ENCODE measurements around the gene IGDCC3.

Gene IGDCC3

GRCh38 chr15:65343374-65343981 lies 34.3 kb downstream of the IGDCC3 start:
- DNase-seq (ENCODE audit: low spot score), result no peak

GRCh38 chr15:65342493-65342892 lies 35.3 kb downstream of the IGDCC3 start:
- no peak for DNase-seq (ENCODE audit: low spot score)

- no peak for DNase-seq (ENCODE audit: low spot score)
These were observed 37.9 kb downstream of the IGDCC3 start for GRCh38 chr15:65339920-65340319.

- no peak for DNase-seq (ENCODE audit: low spot score)
These were observed 38.4 kb downstream of the IGDCC3 start for GRCh38 chr15:65339416-65339815.

- no peak for DNase-seq (ENCODE audit: low spot score)
These were observed 39.0 kb downstream of the IGDCC3 start for GRCh38 chr15:65338823-65339222.

- DNase-seq (ENCODE audit: low spot score), result no peak
These were observed 39.4 kb downstream of the IGDCC3 start for GRCh38 chr15:65338366-65338765.

- DNase-seq (ENCODE audit: low spot score), result no peak
These were observed 40.2 kb downstream of the IGDCC3 start for GRCh38 chr15:65337436-65338070.

GRCh38 chr15:65336493-65337435 lies 41.0 kb downstream of the IGDCC3 start:
- no peak for DNase-seq (ENCODE audit: low spot score)

GRCh38 chr15:65335278-65336055 lies 42.3 kb downstream of the IGDCC3 start:
- no peak for DNase-seq (ENCODE audit: low spot score)

GRCh38 chr15:65334586-65335231 lies 43.1 kb downstream of the IGDCC3 start:
- DNase-seq (ENCODE audit: low spot score), result no peak

- no peak for DNase-seq (ENCODE audit: low spot score)
These were observed 43.9 kb downstream of the IGDCC3 start for GRCh38 chr15:65333856-65334255.

- no peak for DNase-seq (ENCODE audit: low spot score)
These were observed 44.5 kb downstream of the IGDCC3 start for GRCh38 chr15:65333148-65333820.

- no peak for DNase-seq (ENCODE audit: low spot score)
These were observed 45.2 kb downstream of the IGDCC3 start for GRCh38 chr15:65332391-65333147.

- no peak for DNase-seq (ENCODE audit: low spot score)
These were observed 46.0 kb downstream of the IGDCC3 start for GRCh38 chr15:65331811-65332210.

GRCh38 chr15:65330934-65331645 lies 46.7 kb downstream of the IGDCC3 start:
- DNase-seq (ENCODE audit: low spot score), result no peak

- no peak for DNase-seq (ENCODE audit: low spot score)
These were observed 47.6 kb downstream of the IGDCC3 start for GRCh38 chr15:65329984-65330735.

- no peak for DNase-seq (ENCODE audit: low spot score)
These were observed 48.4 kb downstream of the IGDCC3 start for GRCh38 chr15:65329288-65329983.
